ENCODE results near the gene HPS5. TPM values are rescaled to one million over a fixed set of nuclear protein-coding genes. Genes with fewer than 3 reads are reported as not detected.
A peak's percentile ranks its signal among the peaks of the same experiment; 100 is the strongest.
"Not testable (repeated sequence)": the region's sequence is repeated elsewhere in the genome, so short reads cannot be mapped to it uniquely, and the experiment has no call there.

Gene HPS5
- total RNA-seq, 1 donor from 2014 or later = 33.0 TPM

DNA sequence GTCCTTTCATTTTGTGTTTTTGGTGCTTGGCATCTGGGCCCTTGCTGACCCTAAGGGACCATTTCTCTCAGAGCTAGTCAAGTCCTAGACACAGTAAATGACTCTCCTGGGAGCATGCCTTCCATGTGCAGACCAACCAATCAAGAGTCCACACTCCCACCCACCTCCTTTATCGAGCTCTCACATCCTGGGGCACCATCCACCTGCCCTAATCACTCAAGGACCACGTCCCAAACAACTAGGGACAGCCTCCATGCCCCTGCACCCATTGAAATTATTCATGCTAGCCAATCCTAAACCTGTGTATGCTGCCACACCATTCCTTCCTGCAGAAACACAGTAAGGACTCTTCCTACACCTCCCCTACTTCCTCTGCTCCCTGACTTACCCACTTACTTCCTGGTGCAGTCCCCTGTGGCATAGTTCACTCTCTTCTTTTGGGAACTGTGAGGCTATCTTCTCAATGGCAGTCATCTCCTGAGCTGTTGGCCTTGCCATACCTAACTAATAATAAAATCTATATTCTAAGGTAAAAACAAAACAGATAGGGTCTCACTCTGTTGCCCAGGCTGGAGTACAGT, 67.1 kb downstream of the HPS5 start:
- no peak for TF ChIP-seq CTCF (IDR thresholded peaks at IDR 0.05)
- DNase-seq (no peak), ATAC-seq (peak; percentile 58)
- H3K27ac ChIP-seq = no peak overlapping the region
- no peaks in the 10 kb centered on the region for H3K9me3 ChIP-seq
- H3K36me3 ChIP-seq = no peaks in the 10 kb centered on the region
- no peaks in the 10 kb centered on the region for H3K27me3 ChIP-seq
- H3K4me3 ChIP-seq = no peak overlapping the region
- H3K4me1 ChIP-seq = no peaks in the 10 kb centered on the region
- intact Hi-C loops (cut with DNase I) = no loop called here

- DNase-seq (no peak), ATAC-seq (no peak)
- H3K4me1 ChIP-seq = no peaks in the 10 kb centered on the region
- no peaks in the 10 kb centered on the region for H3K36me3 ChIP-seq
- TF ChIP-seq CTCF (IDR thresholded peaks at IDR 0.05) = no peak
- intact Hi-C loops (cut with DNase I) = no loop called here
- no peaks in the 10 kb centered on the region for H3K9me3 ChIP-seq
- no peak overlapping the region for H3K27ac ChIP-seq
- no peaks in the 10 kb centered on the region for H3K27me3 ChIP-seq
- no peak overlapping the region for H3K4me3 ChIP-seq
Observed at GRCh38 chr11:18253778-18254338, 68.1 kb downstream of the HPS5 start.

DNA sequence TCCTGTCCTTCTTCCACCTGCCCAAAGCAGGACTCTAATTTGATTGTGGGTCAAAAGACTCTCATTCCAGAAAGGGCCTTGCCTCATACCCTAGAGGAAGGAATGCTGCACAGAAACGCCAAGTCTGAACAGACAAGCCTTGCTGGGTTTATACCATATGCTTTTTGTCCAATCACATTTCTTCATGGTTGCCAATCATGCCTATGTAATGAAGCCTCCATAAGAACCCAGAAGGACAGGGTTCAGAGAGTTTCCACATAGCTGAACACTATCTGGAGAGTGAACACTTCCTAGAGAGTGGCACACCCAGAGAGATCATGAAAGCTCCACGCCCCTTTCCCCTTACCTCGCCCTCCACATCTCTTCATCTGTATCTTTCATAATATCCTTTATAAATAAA, 68.7 kb downstream of the HPS5 start:
- no peak for TF ChIP-seq CTCF (IDR thresholded peaks at IDR 0.05)
- intact Hi-C loops (cut with DNase I) = no loop called here
- ATAC-seq = no peak

GRCh38 chr11:18248561-18248960, 73.4 kb downstream of the HPS5 start, which contains the start of gene SAA2:
SAA2 (minus strand) TSS chr11:18248668; CDS start chr11:18248011, 657 bp downstream.
- DNase-seq (no peak), ATAC-seq (no peak)
- H3K27me3 ChIP-seq = no peaks in the 10 kb centered on the region
- H3K4me3 ChIP-seq = no peak within 1 kb of the TSS
- TF ChIP-seq CTCF (IDR thresholded peaks at IDR 0.05) = no peak
- H3K27ac ChIP-seq = no peak within 1 kb of the TSS
- H3K4me1 ChIP-seq = no peaks in the 10 kb centered on the region
- no peaks in the 10 kb centered on the region for H3K36me3 ChIP-seq
- no peaks in the 10 kb centered on the region for H3K9me3 ChIP-seq
- intact Hi-C loops (cut with DNase I) = no loop called here

More for the DNA sequence above, 68.7 kb downstream of the HPS5 start:
- H3K4me3 ChIP-seq = no peak overlapping the region
- DNase-seq = no peak
- H3K36me3 ChIP-seq = no peaks in the 10 kb centered on the region
- H3K27me3 ChIP-seq = no peaks in the 10 kb centered on the region
- no peaks in the 10 kb centered on the region for H3K9me3 ChIP-seq
- H3K4me1 ChIP-seq = no peaks in the 10 kb centered on the region
- no peak overlapping the region for H3K27ac ChIP-seq

- H3K4me3 ChIP-seq; H3K36me3 ChIP-seq; intact Hi-C loops (cut with DNase I); H3K27me3 ChIP-seq; H3K27ac ChIP-seq; H3K4me1 ChIP-seq; H3K9me3 ChIP-seq; ATAC-seq; DNase-seq: not testable (repeated sequence)
Observed at GRCh38 chr11:18247191-18247581, 74.8 kb downstream of the HPS5 start.

GRCh38 chr11:18246379-18247190, 75.4 kb downstream of the HPS5 start:
- H3K4me1 ChIP-seq; DNase-seq; H3K4me3 ChIP-seq; H3K9me3 ChIP-seq; H3K27me3 ChIP-seq; H3K36me3 ChIP-seq; intact Hi-C loops (cut with DNase I): not testable (repeated sequence)
- peak overlapping the region; percentile 42 for H3K27ac ChIP-seq
- ATAC-seq = peak; percentile 65
